GM12872 (cell line): ENCODE data around the gene AP1B1.

Experiments
- TF ChIP-seq, protein P1 (sequence below): IDR thresholded peaks from 3 replicates; pipeline ENCODE4 v1.5.1; 2011; ENCODE audit warnings: low read depth, mild to moderate bottlenecking, low read length, moderate library complexity; ENCODE audit not compliant: insufficient read depth

Gene AP1B1

DNA sequence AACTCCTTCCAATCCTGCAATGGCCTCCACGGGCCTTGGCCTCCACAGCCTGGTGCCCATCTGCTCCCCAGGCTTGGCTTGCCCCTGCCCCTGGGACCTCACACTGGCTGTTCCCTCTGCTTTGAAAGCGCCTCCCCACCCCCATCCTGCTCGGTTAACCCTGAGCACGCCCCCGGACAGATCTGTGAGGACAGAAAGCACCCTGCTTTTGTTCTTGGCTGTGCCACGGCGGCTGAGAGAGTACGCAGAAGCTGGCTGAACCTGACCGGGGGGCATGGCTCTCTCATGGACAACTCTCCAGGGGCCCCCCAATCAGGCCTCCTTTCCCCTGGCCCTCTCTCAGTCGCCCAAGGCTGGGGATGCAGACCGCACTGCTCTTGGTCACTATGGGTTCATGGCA, 52.7 kb downstream of the AP1B1 start:
- TF ChIP-seq, protein P1, sequence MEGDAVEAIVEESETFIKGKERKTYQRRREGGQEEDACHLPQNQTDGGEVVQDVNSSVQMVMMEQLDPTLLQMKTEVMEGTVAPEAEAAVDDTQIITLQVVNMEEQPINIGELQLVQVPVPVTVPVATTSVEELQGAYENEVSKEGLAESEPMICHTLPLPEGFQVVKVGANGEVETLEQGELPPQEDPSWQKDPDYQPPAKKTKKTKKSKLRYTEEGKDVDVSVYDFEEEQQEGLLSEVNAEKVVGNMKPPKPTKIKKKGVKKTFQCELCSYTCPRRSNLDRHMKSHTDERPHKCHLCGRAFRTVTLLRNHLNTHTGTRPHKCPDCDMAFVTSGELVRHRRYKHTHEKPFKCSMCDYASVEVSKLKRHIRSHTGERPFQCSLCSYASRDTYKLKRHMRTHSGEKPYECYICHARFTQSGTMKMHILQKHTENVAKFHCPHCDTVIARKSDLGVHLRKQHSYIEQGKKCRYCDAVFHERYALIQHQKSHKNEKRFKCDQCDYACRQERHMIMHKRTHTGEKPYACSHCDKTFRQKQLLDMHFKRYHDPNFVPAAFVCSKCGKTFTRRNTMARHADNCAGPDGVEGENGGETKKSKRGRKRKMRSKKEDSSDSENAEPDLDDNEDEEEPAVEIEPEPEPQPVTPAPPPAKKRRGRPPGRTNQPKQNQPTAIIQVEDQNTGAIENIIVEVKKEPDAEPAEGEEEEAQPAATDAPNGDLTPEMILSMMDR, result no peak

DNA sequence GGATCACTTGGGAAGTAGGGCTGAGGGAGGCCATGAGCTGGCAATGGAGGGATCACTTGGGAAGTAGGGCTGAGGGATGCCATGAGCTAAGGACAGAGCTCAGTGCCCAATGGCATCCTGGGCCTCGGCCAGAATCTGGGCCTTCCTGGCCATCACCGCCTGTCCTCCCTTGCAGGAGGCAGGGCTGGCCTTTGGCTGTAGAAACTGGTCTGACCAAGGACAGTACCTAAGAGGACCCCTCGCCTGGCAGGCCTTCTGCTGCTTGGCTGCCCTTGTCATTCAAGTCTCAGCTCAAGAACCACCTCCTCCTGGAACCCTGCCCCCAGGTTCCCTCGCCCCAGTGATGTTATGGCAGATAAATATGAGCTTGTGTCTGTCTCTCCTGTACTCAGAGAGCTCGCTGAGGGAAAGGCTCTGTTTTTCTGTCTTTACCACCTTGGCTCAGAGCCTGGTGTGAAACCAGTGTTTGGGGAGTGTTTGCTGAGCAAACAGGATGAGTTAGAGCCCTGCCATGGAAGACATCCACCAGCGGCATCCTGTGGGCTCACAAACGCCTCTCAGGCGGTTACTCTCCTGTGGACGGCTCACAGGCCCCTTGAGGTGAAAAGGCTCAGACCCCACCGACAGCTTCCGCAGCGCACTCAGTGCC, 53.5 kb downstream of the AP1B1 start:
- TF ChIP-seq, protein P1, result no peak

DNA sequence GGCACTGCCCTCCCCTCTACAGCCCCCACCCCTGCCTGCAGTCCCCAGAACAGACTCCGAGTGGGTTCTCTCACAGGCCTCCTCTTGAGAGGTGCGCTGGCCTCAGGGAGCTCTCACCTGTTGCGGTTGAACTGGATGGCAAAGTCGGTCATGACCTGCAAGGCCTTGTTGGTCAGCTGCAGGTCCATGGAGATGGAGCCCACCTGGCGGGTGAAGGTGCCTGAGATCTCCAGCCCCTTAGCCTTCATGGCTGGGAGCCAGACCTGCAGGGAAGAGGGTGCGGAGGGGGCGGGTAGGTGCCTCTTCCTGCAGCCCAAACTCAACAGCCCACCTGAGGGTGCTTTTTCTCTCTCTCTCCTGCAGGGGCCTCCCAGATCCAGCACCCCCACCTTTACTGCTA, 54.2 kb downstream of the AP1B1 start:
- TF ChIP-seq, protein P1, result no peak

DNA sequence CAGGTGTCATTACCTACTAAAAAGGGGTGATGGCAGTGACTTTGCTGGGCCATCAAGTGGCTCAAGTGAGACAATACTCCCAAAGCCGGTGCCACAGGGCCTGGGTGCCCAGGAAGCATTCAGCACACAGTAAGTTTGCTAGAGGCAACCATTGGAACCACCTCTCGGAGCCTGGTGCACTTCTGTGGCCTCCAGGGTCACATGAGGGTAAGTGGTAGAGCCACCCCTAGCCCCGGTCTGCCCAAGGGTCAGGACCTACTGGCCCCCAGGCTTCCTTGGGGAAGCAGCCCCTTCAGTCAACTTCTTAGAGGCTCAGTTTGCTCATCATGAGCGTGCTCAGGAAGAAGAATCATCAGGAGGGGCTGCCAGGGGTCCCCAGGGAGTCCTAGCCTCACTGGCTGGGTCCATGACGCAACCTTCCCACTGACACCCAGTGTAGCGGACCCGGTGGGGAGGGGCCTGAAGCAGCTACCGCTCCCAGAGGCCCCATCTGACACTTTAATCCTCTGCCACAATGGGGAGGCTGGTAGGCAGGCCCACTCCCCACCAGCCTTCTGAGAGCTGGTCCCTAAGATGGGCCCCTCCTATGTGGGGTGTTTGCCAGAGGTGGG, 55.4 kb downstream of the AP1B1 start:
- TF ChIP-seq, protein P1, result no peak

DNA sequence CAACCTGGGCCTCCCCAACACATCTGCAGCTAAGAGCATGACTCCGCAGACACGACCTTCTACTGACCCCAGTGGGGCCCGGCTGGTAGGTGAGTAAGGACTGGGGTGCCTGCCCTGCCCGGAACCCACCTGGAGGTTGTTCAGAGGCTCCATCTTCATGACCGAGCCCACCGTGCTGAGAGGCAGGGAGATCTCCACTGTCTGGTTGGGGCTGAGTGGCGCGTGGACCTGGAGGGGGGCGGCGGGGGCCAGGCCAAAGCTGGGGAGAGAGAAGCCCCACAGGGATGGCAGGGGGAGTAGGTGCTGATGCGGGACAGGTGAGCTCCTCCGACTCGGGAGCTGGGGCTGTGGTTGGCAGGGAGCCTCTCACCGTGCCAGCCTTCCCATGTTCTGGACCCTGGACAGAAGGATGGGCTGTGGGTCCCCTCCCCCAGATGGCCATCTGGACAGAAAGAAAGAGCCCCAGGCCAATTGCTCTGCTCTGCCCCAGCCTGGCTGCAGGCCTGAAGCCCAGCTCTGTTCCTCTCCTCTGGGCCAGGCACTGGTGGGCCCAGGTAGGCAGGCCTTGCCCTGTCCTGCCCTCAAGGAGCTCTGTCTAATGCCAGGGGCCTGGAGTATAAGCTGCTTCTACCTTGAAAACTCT, 56.6 kb downstream of the AP1B1 start:
- TF ChIP-seq, protein P1, result no peak

DNA sequence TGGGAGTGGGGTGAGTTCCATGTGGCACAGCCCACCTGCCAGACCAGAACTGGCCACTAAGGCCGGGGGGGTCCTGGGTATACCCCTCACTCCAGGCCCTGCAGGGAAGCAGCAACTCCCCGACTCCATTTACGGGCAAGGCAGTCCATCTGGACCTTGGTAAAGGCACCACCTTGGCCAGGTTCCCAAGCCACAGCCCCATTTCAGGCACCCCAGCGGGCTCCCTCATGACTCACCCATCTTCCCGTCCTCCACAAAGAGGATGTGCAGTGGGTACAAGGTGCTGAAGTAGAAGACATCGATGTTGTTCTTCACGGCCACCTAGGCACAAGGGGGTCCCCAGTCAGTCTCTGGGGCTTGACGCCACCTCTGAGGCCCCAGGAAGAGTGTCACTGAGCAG, 57.2 kb downstream of the AP1B1 start:
- TF ChIP-seq, protein P1, result no peak

DNA sequence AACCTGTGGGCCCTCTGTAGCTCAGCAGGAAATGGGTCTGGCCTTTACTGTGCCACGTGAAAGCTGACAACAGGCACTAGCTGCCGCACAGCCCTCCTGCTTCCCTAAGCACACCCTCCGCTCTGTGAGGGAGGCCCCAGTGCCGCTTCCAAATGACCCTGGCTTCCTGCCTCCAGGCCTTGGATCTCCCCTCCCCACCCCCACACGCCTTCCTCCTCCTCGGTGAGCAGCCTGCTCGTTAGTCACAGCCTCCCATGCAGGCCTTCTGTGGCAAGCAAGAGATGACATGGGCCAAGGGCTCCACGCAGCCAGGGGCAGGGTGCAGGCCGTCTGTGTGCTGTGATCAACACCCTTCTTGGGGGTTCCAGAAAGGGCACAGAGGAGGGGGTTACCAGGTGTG, 57.6 kb downstream of the AP1B1 start:
- TF ChIP-seq, protein P1, result no peak
